ENCODE results near the gene CNN2. TPM values are rescaled to one million over a fixed set of nuclear protein-coding genes. Genes with fewer than 3 reads are reported as not detected.

CNN2 gene
- total and polyA plus RNA-seq, 9 of the 15 experiments (the other 6 are each of a cell fraction or from before 2014, with no cell fraction given), result 12.1 to 174 (median 52.7) TPM

DNA sequence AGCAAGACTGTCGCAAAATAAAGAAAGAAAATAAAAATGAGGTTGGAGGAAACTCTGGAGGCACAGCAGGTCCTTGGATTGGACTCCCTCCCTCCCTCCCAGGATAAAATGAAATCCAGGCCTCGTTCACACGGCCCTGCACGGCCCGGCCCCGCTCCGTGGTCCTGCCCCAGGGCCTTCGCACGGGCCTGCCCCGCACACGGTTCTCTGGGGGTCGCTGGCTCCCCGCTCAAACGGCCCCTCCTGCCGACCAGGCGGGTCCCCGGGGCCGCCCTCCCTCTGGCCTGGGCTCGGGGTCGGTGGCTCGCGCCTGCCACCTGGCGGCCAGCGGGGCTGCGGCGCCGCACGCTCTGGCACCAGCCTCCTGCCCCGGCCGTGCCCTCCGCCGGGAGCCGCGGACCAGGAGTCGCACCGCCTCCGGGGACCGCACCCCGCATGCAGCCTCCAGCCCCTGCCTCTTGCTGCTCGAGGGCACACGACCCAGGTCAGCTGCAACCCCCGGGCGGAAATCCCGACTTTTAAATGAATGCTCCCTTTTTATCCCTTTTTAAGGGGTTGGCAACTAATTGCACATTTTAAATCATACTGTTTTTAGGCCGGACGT is 43.7 kb upstream of the CNN2 start (continued):
- TF ChIP-seq, protein P1, sequence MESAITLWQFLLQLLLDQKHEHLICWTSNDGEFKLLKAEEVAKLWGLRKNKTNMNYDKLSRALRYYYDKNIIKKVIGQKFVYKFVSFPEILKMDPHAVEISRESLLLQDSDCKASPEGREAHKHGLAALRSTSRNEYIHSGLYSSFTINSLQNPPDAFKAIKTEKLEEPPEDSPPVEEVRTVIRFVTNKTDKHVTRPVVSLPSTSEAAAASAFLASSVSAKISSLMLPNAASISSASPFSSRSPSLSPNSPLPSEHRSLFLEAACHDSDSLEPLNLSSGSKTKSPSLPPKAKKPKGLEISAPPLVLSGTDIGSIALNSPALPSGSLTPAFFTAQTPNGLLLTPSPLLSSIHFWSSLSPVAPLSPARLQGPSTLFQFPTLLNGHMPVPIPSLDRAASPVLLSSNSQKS (CRISPR knock-in tag; IDR thresholded peaks at IDR 0.05), result no peak
- no peak for TF ChIP-seq PHF21A (IDR thresholded peaks at IDR 0.05; ENCODE audit: borderline replicate concordance, low read depth)
- no peak for TF ChIP-seq ERF (CRISPR knock-in tag; IDR thresholded peaks at IDR 0.05)
- no peak for TF ChIP-seq ZNF253 (CRISPR knock-in tag; conservative IDR thresholded peaks at IDR 0.05)
- no peak for TF ChIP-seq HDGF (IDR thresholded peaks at IDR 0.05)
- TF ChIP-seq TEAD4 (IDR thresholded peaks at IDR 0.05; ENCODE audit: low read length), result no peak
- no peak for TF ChIP-seq TEAD4 (CRISPR knock-in tag; IDR thresholded peaks at IDR 0.05; ENCODE audit: borderline replicate concordance)
- TF ChIP-seq, protein P2, sequence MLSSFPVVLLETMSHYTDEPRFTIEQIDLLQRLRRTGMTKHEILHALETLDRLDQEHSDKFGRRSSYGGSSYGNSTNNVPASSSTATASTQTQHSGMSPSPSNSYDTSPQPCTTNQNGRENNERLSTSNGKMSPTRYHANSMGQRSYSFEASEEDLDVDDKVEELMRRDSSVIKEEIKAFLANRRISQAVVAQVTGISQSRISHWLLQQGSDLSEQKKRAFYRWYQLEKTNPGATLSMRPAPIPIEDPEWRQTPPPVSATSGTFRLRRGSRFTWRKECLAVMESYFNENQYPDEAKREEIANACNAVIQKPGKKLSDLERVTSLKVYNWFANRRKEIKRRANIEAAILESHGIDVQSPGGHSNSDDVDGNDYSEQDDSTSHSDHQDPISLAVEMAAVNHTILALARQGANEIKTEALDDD (IDR thresholded peaks at IDR 0.05), result no peak
- 0 out of 2 replicates have a peak, but pooled peaks have one; percentile 23 for TF ChIP-seq ARID2 (IDR thresholded peaks at IDR 0.05)
- TF ChIP-seq POLR2B (IDR thresholded peaks at IDR 0.05; ENCODE audit: low read depth, partially characterized antibody), result no peak
- TF ChIP-seq ZNF780A (CRISPR knock-in tag; IDR thresholded peaks at IDR 0.05), result no peak
- no peak for TF ChIP-seq ZNF311 (CRISPR knock-in tag; IDR thresholded peaks at IDR 0.05)
- no peak for TF ChIP-seq PRMT5 (CRISPR knock-in tag; IDR thresholded peaks at IDR 0.05)
- TF ChIP-seq CBFA2T2 (conservative IDR thresholded peaks at IDR 0.05), result no peak
- TF ChIP-seq ZKSCAN3 (CRISPR knock-in tag; IDR thresholded peaks at IDR 0.05), result no peak
- TF ChIP-seq KDM5B (IDR thresholded peaks at IDR 0.05; ENCODE audit: insufficient replicate concordance, low read depth, low read length), result no peak
- TF ChIP-seq PHB2 (IDR thresholded peaks at IDR 0.05; ENCODE audit: low read depth), result no peak
- TF ChIP-seq, protein P3, sequence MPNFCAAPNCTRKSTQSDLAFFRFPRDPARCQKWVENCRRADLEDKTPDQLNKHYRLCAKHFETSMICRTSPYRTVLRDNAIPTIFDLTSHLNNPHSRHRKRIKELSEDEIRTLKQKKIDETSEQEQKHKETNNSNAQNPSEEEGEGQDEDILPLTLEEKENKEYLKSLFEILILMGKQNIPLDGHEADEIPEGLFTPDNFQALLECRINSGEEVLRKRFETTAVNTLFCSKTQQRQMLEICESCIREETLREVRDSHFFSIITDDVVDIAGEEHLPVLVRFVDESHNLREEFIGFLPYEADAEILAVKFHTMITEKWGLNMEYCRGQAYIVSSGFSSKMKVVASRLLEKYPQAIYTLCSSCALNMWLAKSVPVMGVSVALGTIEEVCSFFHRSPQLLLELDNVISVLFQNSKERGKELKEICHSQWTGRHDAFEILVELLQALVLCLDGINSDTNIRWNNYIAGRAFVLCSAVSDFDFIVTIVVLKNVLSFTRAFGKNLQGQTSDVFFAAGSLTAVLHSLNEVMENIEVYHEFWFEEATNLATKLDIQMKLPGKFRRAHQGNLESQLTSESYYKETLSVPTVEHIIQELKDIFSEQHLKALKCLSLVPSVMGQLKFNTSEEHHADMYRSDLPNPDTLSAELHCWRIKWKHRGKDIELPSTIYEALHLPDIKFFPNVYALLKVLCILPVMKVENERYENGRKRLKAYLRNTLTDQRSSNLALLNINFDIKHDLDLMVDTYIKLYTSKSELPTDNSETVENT (CRISPR knock-in tag; IDR thresholded peaks at IDR 0.05), result peak; percentile 33; the same call in 1 of the 2 replicates
- peak; percentile 97 for TF ChIP-seq ZBTB7A (IDR thresholded peaks at IDR 0.05; ENCODE audit: borderline replicate concordance, control insufficient read depth, low read depth, low read length)
- no peak for TF ChIP-seq KAT8 (IDR thresholded peaks at IDR 0.05; ENCODE audit: low read depth)
- no peak for TF ChIP-seq ZNF75A (CRISPR knock-in tag; IDR thresholded peaks at IDR 0.05)
- no peak for TF ChIP-seq XRCC4 (IDR thresholded peaks at IDR 0.05; ENCODE audit: extremely low read depth, insufficient read depth, insufficient read length)
- TF ChIP-seq GTF2E2 (tag; IDR thresholded peaks at IDR 0.05), result no peak
- TF ChIP-seq KDM2B (CRISPR knock-in tag; IDR thresholded peaks at IDR 0.05), result no peak
- 0 out of 2 replicates have a peak, but pooled peaks have one; percentile 40 for TF ChIP-seq FOXP1 (CRISPR knock-in tag; IDR thresholded peaks at IDR 0.05)
- no peak for TF ChIP-seq POLR2A (conservative IDR thresholded peaks at IDR 0.05)
- TF ChIP-seq U2AF2 (optimal IDR thresholded peaks at IDR 0.05; ENCODE audit: low read depth, low read length), result no peak
- no peak for TF ChIP-seq ZNF830 (CRISPR knock-in tag; IDR thresholded peaks at IDR 0.05)
- TF ChIP-seq ZNF124 (CRISPR knock-in tag; IDR thresholded peaks at IDR 0.05), result no peak
- TF ChIP-seq TRIM28 (IDR thresholded peaks at IDR 0.05), result no peak; the same call in 1 of the 2 replicates
- no peak for TF ChIP-seq ZNF316 (IDR thresholded peaks at IDR 0.05)
